Testis (tissue), 2 donors: ENCODE results near the gene POU2AF1.

Source experiments
- CTCF ChIP-seq, 3 experiments: fragments of 450-650 bp in 2 of 3; fragments of 200-600 bp in 1 of 3; sonication (generic) in 1 of 3; IDR thresholded peaks; one replicate each; pipeline ENCODE4 v1.5.1; 2016 to 2019; ENCODE audit warnings: antibody characterized with exemption in 3 of 3, mild to moderate bottlenecking in 2 of 3, moderate library complexity in 1 of 3
- POLR2A ChIP-seq: fragments of 450-650 bp; IDR thresholded peaks from one replicate; pipeline ENCODE4 v1.6.1; 2017; ENCODE audit warnings: antibody characterized with exemption, mild to moderate bottlenecking, moderate library complexity

GRCh38 chr11:111329306-111330204, 49.5 kb downstream of the POU2AF1 start:
- no peak for TF ChIP-seq CTCF (IDR thresholded peaks at IDR 0.05)
- no peak for TF ChIP-seq POLR2A
